ENCODE data around the gene COL1A1.

DNA sequence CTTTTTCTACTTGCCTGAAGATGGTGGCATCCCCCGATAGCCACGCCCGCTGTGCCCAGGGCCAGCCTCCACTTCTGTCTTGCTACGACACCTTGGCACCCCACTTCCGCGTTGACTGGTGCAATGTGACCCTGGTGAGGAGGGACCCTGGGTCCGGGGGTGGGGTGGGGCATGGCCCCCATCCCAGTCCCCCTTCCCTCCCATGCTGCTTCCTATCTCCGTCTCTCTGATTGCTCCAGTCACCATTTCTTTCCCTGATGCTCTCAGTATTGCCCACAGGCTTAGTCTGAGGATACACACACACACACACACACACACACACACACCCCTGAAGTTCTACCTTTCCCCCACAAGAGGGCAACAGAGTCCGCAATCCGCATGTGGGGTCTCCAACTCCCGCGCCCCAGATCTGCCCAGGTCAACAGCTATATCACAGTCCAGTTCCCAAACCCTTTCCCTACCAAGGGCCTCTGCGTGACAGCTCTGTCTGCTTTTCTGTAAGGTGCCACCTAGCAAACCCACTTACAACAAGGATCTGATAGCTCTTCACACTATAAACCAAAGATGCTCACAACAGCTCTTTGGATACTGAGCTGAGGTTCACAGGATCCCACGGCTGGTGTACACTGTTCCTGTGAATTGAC, 32.2 kb downstream of the COL1A1 start:
- TF ChIP-seq CTCF (IDR thresholded peaks at IDR 0.05) (peak in 5 of 6 experiments; percentile 48 to 98 (median 80)), POLR2A (IDR thresholded peaks at IDR 0.05) (no peak)
